Prostate gland (tissue), 2 donors: Measurements from ENCODE around the gene PAQR9. TPM values are rescaled to one million over a fixed set of nuclear protein-coding genes. Genes with fewer than 3 reads are reported as not detected.

Source experiments
- DNase-seq: peaks from one replicate; pipeline ENCODE4 v3.0.0-alpha.2; 2019; ENCODE audit warnings: low spot score
- H3K27ac ChIP-seq, 2 donors: fragments of 200-600 bp; sonication (generic); 2 replicates each; pipeline ENCODE4 v1.5.1; 2017 to 2019
- H3K27me3 ChIP-seq: fragments of 200-600 bp; sonication (generic); replicated peaks from 2 replicates; pipeline ENCODE4 v1.5.1; 2019; ENCODE audit not compliant: insufficient read depth
- H3K36me3 ChIP-seq, 2 donors: fragments of 200-600 bp; sonication (generic); 1 replicate in 1 of 2; 2 replicates in 1 of 2; pipeline versions ENCODE4 v1.5.1 to v1.8.1; 2017 to 2019
- H3K4me1 ChIP-seq: fragments of 200-600 bp; sonication (generic); replicated peaks from 2 replicates; pipeline ENCODE4 v1.5.1; 2019
- H3K4me3 ChIP-seq, 2 donors: fragments of 200-600 bp; sonication (generic); 2 replicates each; pipeline ENCODE4 v1.5.1; 2017 to 2019
- H3K9me3 ChIP-seq: fragments of 200-600 bp; sonication (generic); 2 replicates; pipeline ENCODE4 v1.5.1; 2017
- CTCF ChIP-seq, 4 experiments: fragments of 200-600 bp in 2 of 4; fragments of 450-650 bp in 2 of 4; sonication (generic) in 2 of 4; IDR thresholded peaks; 1 replicate in 3 of 4; 2 replicates in 1 of 4; pipeline ENCODE4 v1.5.1; 2016 to 2019; ENCODE audit warnings: antibody characterized with exemption in 4 of 4, mild to moderate bottlenecking in 2 of 4, moderate library complexity in 2 of 4
- POLR2A ChIP-seq: fragments of 450-650 bp; IDR thresholded peaks from one replicate; pipeline ENCODE4 v1.6.1; 2016; ENCODE audit warnings: antibody characterized with exemption, mild to moderate bottlenecking
- POLR2AphosphoS5 ChIP-seq: sonication (generic); formaldehyde crosslinking; IDR thresholded peaks from one replicate; pipeline ENCODE4 v1.6.1; 2017; ENCODE audit warnings: antibody characterized with exemption
- WGBS: methylation state at CpG from one replicate; pipeline ENCODE4 v1.1.5; 2018; 5-methylcytosine and 5-hydroxymethylcytosine counted together
- intact Hi-C: fragments of 100-400 bp; cut with DNase I; formaldehyde crosslinking; loops from one replicate; pipeline ENCODE4 v1.14.2; 2022
- total RNA-seq, 2 donors: library from RNA; depleted of rRNA; stranded (reverse); fragments of >200 nt; gene quantifications; one replicate each; pipeline ENCODE4 v1.1.0, GENCODE V29; 2016

PAQR9 gene
- total RNA-seq, 2 donors from 2014 or later, result 6.2 TPM; not detected in 1

- no peaks in the 10 kb centered on the region for H3K4me1 ChIP-seq
- H3K36me3 ChIP-seq, result no peaks in the 10 kb centered on the region
- intact Hi-C loops, result no loop called here
- H3K27ac ChIP-seq, result no peak overlapping the region
- H3K27me3 ChIP-seq, result peaks cover 5% of the 10 kb centered on the region
- H3K9me3 ChIP-seq, result no peaks in the 10 kb centered on the region
- TF ChIP-seq POLR2A (no peak), POLR2AphosphoS5 (no peak), CTCF (IDR thresholded peaks at IDR 0.05) (no peak)
- no peak for DNase-seq
- no peak overlapping the region for H3K4me3 ChIP-seq
Observed at GRCh38 chr3:142943870-142944269, 19.6 kb downstream of the PAQR9 start.

GRCh38 chr3:142943349-142943748 lies 20.1 kb downstream of the PAQR9 start:
- Histone ChIP-seq H3K9me3 (no peaks in the 10 kb centered on the region), H3K27ac (no peak overlapping the region), H3K36me3 (no peaks in the 10 kb centered on the region), H3K4me1 (no peaks in the 10 kb centered on the region), H3K27me3 (peaks cover 5% of the 10 kb centered on the region), H3K4me3 (no peak overlapping the region)
- WGBS, result 89% methylated on average over 1 of the region's 1 CpG
- intact Hi-C loops, result no loop called here
- DNase-seq, result no peak
- TF ChIP-seq CTCF (IDR thresholded peaks at IDR 0.05), result no peak

DNA sequence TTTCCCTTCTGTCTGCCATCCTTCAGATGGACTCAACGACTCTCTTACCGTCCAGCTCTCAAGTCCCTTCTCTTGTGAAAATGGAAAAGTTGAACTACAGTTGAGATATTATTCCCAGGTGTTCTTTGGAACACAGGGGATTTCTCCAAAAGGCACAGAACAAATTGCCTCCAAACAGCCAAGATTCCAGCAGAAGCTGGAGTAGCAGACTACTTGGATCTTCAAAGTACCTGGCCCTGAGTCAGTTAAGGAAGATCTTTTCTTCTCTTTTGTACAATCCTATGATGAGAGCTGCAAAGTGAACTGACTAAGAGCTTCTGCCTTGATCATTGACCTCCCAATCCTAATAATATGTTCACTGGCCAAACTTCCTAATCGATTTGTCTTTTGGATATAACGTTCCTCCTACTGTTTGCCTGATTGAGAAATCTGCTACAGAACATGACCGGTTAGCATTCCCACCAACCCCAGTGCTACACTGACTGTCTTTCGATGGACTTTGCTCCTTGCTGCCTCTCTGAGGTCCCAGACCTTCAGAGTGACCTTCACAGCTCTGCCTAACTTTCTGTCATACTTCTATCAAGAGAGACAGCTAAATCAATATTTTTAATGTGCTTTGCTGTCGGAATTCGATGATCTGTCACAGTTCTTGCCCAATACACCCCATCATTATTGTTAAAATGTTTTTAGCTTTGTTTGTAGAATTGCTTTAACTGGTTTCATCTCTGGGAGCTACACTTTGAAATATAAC lies 21.9 kb downstream of the PAQR9 start:
- no peak overlapping the region for H3K27ac ChIP-seq
- TF ChIP-seq POLR2AphosphoS5, result no peak
- TF ChIP-seq POLR2A, result no peak
- TF ChIP-seq CTCF (IDR thresholded peaks at IDR 0.05), result no peak
- no peaks in the 10 kb centered on the region for H3K36me3 ChIP-seq
- H3K4me3 ChIP-seq, result no peak overlapping the region
- H3K9me3 ChIP-seq, result no peaks in the 10 kb centered on the region
- H3K27me3 ChIP-seq, result no peaks in the 10 kb centered on the region
- intact Hi-C loops, result no loop called here
- WGBS, result 81% methylated on average over 8 of the region's 8 CpGs
- DNase-seq, result no peak
- H3K4me1 ChIP-seq, result no peaks in the 10 kb centered on the region

GRCh38 chr3:142940472-142940871 lies 23.0 kb downstream of the PAQR9 start:
- WGBS, result 67% methylated on average over 4 of the region's 4 CpGs
- Histone ChIP-seq H3K4me1 (no peaks in the 10 kb centered on the region), H3K27ac (no peak overlapping the region), H3K9me3 (no peaks in the 10 kb centered on the region), H3K36me3 (no peaks in the 10 kb centered on the region), H3K27me3 (no peaks in the 10 kb centered on the region), H3K4me3 (no peak overlapping the region)
- DNase-seq, result no peak
- intact Hi-C loops, result no loop called here
- TF ChIP-seq POLR2AphosphoS5 (no peak), CTCF (IDR thresholded peaks at IDR 0.05) (no peak), POLR2A (no peak)

- intact Hi-C loops, result no loop called here
- no peaks in the 10 kb centered on the region for H3K9me3 ChIP-seq
- 50% methylated on average over 1 of the region's 1 CpG for WGBS
- no peak overlapping the region for H3K27ac ChIP-seq
- H3K4me1 ChIP-seq, result no peaks in the 10 kb centered on the region
- H3K36me3 ChIP-seq, result no peaks in the 10 kb centered on the region
- DNase-seq, result no peak
- no peaks in the 10 kb centered on the region for H3K27me3 ChIP-seq
- no peak for TF ChIP-seq POLR2A
- TF ChIP-seq CTCF (IDR thresholded peaks at IDR 0.05), result no peak
- TF ChIP-seq POLR2AphosphoS5, result no peak
- no peak overlapping the region for H3K4me3 ChIP-seq
Observed at GRCh38 chr3:142940000-142940399, 23.5 kb downstream of the PAQR9 start.
